HCEC 1CT (cell line): ENCODE measurements around the gene RFX1.
"Not testable (repeated sequence)": the region's sequence is repeated elsewhere in the genome, so short reads cannot be mapped to it uniquely, and the experiment has no call there.

Source experiments
- DNase-seq: peaks from one replicate; pipeline ENCODE4 v3.0.0-alpha.2; 2017

Gene RFX1

DNA sequence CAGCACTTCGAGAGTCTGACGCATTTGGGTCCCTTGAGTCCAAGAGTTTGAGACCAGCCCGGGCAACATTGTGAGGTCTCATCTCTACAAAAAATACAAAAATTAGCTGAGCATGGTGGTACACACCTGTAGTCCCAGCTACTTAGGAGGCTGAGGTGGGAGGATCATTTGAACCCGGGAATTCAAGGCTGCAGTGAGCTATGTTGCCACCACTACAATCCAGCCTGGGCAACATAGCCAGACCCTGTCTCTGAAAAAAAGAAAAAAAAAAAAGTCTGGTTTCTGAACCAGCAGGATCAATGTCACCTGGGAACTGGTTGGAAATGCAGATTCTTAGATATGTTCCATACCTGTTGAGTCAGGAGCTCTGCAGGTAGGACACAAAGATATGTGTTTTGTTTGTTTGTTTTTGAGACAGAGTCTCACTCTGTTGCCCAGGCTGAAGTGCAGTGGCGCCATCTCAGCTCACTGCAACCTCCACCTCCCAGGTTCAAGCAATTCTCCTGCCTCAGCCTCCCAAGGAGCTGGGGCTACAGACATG lies 20.6 kb upstream of the RFX1 start:
- DNase-seq, result not testable (repeated sequence)

DNA sequence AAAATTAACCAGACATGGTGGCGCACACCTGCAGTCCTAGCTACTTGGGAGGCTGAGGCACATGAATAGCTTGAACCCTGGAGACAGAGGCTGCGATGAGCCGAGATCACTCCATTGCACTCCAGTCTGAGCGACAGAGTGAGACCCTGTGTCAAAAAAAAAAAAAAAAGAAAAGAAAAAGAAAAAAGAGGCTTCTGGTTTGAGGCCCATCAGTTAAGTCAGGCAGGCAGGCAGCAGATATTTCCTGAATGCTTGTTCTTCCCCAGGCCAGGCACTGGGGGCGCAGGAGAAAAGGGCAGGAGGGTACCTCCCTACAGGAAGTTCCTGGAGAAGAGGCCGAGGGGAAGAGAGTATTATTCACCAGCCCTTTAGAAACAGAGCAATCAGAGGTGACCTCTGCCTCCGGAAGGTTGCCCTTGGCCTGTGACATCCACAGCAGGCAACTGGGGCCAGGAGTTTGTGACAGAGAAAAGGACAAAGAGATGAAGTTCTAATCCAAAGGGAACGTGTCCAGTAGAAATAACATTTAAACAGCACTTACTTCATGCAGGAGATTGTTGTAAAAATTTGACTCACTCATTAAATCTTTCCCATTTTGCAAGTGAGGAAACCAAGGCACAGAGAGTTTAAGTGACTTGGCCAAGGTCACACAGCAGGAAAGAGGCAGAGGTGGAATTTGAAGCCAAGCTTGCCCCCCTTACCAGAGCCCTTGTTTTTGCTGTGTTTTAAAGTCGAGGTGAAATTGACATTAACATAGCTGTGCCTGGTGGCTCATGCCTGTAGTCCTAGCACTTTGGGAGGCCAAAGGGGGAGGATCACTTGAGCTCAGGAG lies 17.5 kb upstream of the RFX1 start:
- DNase-seq, result peak; percentile 54

DNA sequence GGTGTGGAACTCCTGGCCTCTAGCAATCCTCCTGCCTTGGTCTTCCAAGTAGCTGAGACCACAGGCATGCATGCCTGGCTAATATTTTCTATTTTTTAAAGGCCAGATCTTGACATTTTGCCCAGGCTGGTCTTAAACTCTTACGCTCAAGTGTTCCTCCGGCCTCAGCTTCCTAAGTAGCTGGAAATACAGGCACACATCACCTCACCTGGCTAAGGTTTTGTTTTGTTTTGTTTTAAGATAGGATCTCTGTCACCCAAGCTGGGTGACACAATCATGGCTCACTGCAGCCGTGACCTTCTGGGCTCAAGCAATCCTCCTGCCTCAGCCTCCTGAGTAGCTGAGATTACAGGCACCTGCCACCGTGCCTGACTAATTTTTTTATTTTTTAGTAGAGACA lies 16.3 kb upstream of the RFX1 start:
- DNase-seq, result no peak

DNA sequence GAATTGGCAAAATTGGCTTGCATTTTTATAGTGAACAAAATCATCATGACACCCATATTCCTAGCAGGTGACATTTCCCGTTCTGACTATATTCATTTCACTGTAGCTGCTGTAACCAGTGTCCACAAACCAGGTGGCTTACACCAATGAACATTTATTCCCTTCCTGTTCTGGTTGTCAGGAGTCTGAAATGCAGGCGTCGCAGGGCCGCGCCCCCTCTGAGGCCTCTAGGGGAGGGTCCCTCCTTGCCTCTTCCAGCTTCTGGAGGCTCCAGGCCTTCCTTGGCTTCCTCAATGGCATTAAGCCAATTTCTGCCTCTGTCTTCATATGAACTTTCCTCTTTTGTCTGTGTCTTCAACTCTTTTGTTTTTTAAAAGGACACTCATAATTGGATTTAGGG lies 15.4 kb upstream of the RFX1 start:
- no peak for DNase-seq

DNA sequence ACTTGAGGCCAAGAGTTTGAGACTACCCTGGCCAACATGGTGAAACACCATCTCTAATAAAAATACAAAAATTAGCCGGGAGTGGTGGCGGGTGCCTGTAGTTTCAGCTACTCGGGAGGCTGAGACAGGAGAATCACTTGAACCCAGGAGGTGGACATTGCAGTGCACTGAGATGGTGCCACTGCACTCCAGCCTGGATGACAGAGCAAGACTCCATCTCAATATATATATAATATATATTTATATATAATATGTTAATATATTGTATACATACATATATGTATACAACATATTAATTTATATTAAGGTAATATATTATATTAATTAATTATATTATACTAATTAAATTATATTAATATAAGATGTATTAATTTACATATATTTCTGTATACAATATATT lies 13.6 kb upstream of the RFX1 start:
- DNase-seq, result not testable (repeated sequence)

DNA sequence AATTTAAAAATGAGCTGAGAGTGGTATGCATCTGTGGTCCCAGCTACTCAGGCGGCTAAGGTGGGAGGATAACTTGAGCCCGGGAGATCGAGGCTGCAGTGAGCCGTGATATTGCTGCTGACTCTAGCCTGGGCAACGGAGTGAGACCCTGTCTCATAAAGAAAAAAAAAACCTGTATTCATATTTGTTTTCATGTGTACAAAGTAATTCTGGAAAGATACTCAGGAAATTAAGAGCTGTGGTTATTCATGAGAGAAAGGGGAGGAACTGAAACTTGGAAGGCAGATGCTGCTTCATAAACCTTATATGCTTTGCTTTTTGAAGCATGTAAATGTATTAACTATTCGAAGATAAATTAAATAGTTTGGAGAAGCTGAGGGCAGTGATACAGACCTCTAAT lies 13.0 kb upstream of the RFX1 start:
- DNase-seq, result no peak

DNA sequence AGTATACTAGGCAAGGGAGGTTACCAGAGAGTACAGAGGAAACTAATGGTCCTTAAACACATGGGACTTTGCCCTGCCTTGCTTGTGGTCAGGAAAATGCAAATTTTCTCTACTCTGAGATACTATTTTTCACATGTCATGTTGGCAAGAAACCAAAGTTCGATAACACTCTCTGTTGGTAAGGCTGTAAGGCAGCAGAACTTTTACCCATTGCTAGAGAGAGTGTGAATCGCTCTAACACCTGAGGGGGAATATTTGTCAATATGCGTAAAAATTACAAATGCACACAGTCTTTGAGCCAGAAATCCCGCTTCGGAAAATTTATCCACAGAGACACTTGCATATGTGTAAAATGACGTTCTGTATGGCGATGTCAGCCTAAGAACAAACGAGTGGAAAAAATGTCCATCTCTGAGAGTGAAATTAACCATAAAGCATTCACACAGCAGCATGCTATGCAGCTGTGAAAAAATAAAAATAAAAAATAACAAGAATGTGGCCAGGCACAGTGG lies 9.5 kb upstream of the RFX1 start:
- DNase-seq, result no peak

DNA sequence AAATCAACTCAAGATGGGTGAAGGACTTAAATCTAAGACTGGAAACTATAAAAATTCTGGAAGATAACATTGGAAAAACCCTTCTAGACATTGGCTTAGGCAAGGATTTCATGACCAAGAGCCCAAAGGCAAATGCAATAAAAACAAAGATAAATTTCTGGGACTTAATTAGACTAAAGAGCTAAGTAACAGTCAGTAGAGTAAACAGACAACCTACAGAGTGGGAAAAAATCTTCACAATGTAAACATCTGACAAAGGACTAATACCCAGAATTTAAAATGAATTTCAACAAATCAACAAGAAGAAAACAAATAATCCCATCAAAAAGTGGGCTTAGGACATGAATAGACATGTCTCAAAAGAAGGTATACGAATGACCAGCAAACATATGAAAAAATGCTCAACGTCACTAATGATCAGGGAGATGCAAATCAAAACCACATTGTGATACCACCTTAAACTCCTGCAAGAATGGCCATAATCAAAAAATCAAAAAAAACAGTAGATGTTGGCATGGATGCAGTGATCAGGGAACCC lies 6.3 kb upstream of the RFX1 start:
- no peak for DNase-seq

DNA sequence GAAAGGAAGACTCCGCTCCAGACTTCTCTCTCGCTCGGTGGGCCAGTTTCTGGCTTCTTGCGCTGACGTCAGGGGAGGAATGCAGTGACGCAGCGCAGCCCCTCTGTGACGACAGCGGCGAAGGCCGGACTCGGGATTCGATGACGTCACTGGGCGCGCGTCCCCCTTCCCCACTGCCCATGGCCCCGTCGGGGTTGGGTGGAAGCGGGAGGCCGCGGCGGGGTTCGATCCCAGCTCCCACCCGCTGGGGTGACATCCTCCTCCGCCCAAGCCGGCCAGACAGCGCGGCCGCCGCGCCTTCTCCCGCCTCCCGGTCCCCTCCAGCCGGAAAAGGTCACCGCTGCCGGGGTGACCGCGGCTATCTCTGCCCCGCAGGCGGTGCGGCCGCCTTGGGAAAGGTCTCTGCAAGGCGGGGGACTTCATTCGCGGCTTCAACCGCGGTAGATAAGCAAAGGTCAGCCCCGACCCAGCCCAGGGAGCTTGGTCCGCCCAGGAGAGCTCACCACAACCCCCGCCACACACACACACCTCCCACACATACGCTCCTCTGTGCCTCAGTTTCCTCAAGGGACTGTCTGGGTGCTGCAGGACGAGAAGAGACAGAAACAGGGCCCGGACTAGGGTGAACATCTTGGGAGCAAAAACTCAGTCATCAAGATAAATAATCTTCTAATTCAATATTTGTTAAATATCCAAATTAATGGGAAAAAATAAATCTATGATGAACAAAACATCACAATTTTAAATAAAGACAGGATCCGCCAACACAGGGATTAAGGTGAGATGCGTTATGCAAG lies 844 bp upstream of the RFX1 start:
- DNase-seq, result no peak

DNA sequence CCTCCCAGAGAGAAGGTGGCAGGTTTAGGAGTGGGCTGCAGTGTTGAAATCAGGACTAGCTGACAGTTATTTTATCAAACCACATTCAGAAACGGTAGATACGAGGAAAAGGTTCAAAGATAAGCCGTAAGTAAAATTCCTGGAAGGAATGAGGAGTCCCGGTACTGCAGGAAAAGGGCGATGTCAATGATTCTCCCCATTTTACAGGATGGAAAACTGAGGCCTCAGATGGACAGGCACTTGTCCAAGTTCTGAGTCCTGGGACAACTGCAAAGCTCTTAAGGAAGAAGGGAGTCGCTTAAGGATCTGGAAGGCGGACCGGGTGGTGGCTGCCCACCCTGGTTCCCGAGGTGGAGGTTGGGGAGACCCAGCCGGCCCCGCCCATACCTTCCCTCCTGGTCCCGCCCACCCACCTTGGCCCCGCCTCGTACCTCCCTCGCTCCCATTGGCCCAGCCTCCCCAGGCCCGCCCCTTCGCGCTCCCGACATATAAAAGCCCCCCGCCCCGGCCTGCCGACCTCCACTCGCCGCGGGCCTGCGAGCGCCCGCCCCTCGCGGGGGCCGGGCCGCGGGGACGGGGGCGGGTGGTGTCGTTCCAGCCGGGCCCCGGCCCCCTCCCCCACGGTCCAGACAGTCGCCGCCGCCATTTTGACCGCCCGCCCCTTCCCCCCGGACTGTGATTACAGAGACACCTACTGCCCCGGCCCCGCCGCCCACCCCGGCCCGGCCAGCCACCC lies 603 bp downstream of the RFX1 start:
- DNase-seq, result peak; percentile 71

DNA sequence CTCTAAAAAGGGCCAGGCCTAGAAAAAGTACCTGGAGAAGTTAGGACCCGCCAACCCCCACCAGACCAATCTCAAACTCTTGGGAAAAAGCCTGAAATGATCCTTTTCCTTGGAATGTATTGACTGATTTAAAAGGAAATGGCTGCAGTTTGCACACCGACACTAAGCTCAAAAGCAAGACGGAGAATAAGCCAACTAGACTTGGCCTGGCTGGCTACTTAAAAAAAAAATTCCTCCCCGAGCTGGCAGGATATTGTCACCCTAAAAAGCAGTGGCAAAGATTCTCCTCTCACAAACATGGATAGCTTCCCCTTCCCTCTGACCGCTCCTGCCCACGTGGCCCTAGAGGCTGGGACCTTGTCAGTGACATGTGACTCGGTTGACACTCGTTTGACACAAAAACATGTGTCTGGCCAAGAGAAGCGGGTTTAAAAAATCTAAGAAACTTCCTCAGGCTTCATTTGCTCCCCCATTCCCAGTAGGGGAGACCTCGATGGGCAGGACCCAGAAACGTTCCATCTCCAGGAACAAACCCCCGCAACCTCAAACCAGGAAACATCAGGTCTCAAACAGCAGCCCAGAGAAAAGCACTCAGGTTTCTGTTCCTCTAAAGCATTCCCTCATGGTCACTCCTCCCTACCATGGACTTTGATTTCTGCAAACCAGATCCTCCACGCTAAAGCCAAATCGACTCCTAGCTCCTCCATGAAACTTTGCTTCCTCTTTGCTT lies 1.3 kb downstream of the RFX1 start:
- DNase-seq, result no peak

DNA sequence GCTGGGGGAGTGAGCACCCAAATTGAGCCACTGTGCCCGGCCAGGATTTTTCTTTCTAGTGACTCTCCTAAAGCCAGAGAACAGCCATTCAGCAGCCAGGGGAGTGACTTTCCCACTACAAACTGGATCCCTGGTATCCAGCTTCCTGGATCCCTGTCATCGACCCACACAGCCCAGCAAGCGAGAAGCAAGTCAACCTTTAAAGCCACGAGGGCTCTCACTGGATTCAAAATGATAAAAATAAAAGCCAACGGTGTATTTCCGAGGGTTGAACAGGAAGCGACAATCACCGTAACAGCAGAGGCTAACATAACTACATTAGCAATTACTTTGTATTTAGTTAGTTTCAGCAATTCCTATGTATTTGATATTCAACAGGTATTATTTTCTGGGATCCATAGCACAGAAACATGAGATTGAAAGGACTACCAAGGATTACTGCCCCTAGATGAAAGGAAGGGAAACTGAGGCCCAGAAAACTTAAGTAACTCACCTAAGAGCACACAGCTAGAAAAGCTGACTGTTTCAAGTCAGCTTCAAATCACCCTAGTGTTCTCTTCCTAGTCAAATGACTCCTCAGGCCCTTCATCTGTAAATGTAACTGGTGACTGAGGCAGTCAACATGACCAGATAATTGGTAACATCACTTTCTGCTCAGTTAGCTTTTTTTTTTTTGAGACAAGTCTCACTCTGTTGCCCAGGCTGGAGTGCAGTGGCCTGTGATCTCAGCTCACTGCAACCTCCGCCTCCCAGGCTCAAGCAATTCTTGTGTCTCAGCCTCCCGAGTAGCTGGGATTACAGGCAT lies 2.7 kb downstream of the RFX1 start:
- no peak for DNase-seq

DNA sequence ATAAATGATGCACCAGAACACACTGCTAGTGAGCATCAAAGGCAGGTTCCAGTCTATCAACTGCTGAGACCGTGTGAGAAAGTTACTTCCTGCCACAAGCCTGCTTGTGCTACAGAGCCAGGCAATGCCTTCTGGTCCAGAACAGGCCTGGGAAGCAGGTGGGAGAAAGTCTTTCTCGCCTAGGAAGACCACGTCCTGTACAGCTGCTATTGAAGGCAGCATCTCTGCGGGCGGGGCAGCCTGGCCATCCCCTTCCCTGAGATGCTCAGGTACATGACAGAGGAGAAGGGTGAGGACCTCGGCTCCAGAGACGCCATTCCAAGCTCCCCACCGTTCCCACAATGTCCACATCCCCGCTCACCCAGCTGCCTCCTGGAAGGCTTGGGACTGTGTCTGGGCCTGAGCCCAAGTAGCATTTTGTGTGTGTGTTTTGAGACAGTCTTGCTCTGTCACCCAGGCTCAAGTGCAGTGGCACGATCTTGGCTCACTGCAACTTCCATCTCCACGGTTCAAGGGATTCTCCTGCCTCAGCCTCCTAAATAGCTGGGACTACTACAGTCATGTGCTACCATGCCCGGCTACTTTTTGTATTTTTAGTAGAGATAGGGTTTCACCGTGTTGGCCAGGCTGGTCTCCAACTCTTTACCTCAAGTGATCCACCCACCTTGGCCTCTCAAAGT lies 3.4 kb downstream of the RFX1 start:
- no peak for DNase-seq

DNA sequence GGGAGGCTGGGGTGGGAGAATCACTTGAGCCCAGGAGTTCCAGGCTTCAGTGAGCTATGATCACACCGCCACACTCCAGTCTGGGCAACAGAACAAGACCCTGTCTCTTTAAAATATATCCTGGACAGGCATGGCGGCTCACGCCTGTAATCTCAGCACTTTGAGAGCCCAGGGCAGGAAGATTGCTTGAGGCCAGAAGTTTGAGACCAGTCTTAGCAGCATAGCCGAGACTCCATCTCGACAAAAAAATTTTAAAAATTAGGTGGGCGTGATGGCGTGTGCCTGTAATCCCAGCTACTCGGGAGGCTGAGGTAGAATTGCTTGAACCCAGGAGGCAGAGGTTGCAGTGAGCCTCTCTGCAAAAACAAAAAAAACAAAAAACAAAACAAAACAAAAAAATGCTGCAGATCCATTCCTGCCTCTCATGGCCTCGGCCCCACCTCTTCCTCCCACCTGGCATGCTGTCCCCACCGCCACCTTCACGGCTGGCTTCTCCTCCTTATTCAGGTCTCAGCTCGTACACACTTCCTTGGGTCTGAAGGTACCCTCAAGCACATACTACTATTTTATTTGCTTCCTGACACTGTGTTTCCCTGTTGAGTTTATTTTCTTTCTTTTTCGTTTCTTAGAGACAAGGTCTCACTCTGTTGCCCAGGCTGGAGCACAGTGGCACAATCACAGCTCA lies 5.3 kb downstream of the RFX1 start:
- no peak for DNase-seq

DNA sequence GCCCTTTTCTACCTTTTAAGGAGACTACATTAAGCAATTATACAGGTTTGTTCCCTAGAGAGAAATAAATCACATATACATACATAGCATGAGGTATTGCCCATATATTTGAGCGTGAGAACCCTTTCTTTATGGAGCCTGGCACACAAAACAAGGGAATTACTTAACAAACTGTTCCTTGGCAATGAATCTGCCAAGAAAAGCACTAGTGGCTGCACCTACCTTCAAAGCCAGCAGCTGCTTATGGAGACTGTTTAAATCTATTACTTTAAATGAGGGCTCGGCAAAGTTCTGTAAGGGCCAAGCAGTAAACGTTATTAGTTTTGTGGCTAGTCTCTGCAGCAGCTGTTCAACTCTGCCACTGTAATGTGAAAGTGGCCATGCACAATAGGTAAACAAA lies 7.0 kb downstream of the RFX1 start:
- DNase-seq, result no peak

DNA sequence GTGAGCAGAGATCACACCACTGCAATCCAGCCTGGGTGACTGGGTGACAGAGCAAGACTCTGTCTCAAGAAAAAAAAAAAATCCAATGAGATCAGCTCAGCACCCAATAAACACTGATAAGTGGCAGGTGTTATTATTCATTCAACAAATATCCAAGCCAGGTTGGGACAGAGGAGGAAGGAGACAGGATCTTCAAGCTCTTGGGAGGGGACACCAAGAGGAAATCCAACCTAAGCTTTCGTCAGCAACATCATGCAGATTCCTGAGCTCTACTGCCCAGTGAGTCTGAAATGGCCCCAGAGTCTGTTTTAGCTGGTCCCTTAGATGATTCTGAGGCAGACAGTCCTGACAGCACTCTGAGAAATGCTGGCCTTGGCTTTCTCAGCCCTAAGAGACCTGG lies 7.7 kb downstream of the RFX1 start:
- DNase-seq, result no peak

DNA sequence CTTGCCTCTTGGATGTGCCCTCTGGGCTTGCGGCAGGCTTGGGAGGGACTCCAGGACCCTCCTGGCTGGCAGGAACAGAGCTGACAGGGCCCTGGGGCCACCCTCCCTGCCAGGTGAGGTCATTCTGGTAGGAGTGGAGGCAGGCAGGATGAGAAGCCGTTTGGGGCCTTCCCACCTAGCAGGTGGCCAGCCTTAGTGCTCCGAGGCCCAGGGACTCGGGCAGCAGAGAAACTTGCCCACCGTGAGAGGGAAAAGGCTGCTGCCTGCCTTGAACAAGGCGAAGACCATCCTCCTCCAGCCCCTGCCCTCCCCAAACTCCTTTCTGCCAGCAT lies 8.5 kb downstream of the RFX1 start:
- no peak for DNase-seq

DNA sequence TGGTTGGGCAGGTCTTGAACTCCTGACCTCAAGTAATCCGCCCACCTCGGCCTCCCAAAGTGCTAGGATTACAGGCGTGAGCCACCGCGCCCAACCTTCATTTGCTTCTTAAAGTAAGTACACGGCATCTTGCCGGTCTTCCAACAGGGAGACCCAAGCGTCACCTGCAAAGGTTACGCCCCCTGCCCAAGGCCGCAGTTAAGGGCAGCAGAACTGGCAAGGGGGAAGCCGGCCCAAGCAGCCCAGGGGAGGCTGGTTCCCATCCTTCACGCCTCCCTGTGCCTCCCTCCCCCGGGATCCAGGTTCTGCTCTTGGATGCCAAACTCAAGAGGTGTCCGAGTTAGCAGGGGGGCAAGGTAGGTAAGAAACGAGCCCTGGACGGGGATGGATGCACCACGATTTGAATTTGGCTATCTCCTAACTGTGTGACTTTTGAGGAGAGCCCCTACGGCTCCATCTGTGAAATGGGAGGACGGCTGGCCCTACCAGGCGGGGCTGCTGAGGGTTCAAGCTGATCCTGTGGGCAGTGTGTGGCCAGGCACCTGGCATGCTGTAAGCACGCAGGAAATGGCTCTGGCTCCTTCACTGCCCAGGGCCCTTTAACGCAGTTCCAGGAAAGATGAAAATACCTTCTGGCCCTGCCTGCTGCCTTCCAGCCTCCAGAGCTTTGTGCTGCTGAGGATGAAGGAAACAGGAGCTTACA lies 9.0 kb downstream of the RFX1 start:
- no peak for DNase-seq
